ENCODE data around the gene HDAC2.
"Not testable (repeated sequence)": the region's sequence is repeated elsewhere in the genome, so short reads cannot be mapped to it uniquely, and the experiment has no call there.

GRCh38 chr6:114014106-114014505 lies 43.2 kb upstream of the HDAC2 start:
- TF ChIP-seq POLR2A (IDR thresholded peaks at IDR 0.05): not testable (repeated sequence)
- TF ChIP-seq, protein P1, sequence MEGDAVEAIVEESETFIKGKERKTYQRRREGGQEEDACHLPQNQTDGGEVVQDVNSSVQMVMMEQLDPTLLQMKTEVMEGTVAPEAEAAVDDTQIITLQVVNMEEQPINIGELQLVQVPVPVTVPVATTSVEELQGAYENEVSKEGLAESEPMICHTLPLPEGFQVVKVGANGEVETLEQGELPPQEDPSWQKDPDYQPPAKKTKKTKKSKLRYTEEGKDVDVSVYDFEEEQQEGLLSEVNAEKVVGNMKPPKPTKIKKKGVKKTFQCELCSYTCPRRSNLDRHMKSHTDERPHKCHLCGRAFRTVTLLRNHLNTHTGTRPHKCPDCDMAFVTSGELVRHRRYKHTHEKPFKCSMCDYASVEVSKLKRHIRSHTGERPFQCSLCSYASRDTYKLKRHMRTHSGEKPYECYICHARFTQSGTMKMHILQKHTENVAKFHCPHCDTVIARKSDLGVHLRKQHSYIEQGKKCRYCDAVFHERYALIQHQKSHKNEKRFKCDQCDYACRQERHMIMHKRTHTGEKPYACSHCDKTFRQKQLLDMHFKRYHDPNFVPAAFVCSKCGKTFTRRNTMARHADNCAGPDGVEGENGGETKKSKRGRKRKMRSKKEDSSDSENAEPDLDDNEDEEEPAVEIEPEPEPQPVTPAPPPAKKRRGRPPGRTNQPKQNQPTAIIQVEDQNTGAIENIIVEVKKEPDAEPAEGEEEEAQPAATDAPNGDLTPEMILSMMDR (IDR thresholded peaks at IDR 0.05): not testable (repeated sequence)

Data from Peyer's patch (tissue), 4 donors.